ENCODE data around the gene OTUD5. TPM values are rescaled to one million over a fixed set of nuclear protein-coding genes. Genes with fewer than 3 reads are reported as not detected.

The OTUD5 gene
- polyA plus RNA-seq, 3 donors = 8.4 to 75.0 (median 12.4) TPM

- H3K9me3 ChIP-seq (replicated peaks in 1 of 2; ENCODE audit: control insufficient read depth in 1 of 2, insufficient read depth in 1 of 2, low read length in 2 of 2) = no peaks in the 10 kb centered on the region
- H3K27me3 Mint-ChIP-seq (ENCODE audit: low read depth in 3 of 3) = peaks cover 0 to 2% (median 0%) of the 10 kb centered on the region in 3 donors
- H3K36me3 ChIP-seq (replicated peaks in 1 of 2; ENCODE audit: control insufficient read depth in 1 of 2, insufficient read depth in 2 of 2, low read length in 2 of 2) = peaks cover 43 to 75% of the 10 kb centered on the region in 2 donors
- H3K4me3 Mint-ChIP-seq = no peak overlapping the region
- H3K79me2 ChIP-seq (ENCODE audit: insufficient read depth, low read length) = no peaks in the 10 kb centered on the region
- H3K27ac Mint-ChIP-seq = no peak overlapping the region
- H3K27ac ChIP-seq (ENCODE audit: low read depth in 1 of 2, low read length in 2 of 2) = no peak overlapping the region
- H3K4me1 Mint-ChIP-seq = no peaks in the 10 kb centered on the region
- no peak for DNase-seq
- no CpG with 5 or more reads among the region's 2 CpGs for WGBS (ENCODE audit: insufficient coverage)
- peaks cover 7% of the 10 kb centered on the region for H4K20me1 ChIP-seq (ENCODE audit: insufficient read depth, low read length)
- no peak overlapping the region for H3K9ac ChIP-seq (ENCODE audit: insufficient read depth, low read length, poor library complexity, severe bottlenecking)
- no peak overlapping the region for H2AFZ ChIP-seq (ENCODE audit: insufficient read depth, low read depth, low read length, poor library complexity, severe bottlenecking)
- H3K4me1 ChIP-seq (ENCODE audit: control insufficient read depth in 1 of 2, insufficient read depth in 2 of 2, low read length in 2 of 2) = no peaks in the 10 kb centered on the region
- H3K4me2 ChIP-seq (replicated peaks; ENCODE audit: extremely low read depth, low read length, poor library complexity, severe bottlenecking) = no peak overlapping the region
- H3K4me3 ChIP-seq (replicated peaks in 1 of 3; ENCODE audit: low read depth in 2 of 3, low read length in 3 of 3) = no peak overlapping the region
- peaks cover 0 to 6% (median 0%) of the 10 kb centered on the region in 7 donors for H3K9me3 Mint-ChIP-seq
- H3K36me3 Mint-ChIP-seq = peaks cover 43 to 68% of the 10 kb centered on the region in 2 donors
- no peaks in the 10 kb centered on the region for H3K27me3 ChIP-seq (ENCODE audit: control insufficient read depth in 2 of 2, insufficient read depth in 2 of 2, low read length in 2 of 2)
- intact Hi-C loops (cut with micrococcal nuclease) = no loop called here
- no peak for TF ChIP-seq CTCF (IDR thresholded peaks at IDR 0.05)
Observed at GRCh38 chrX:48927736-48928382, 29.5 kb downstream of the OTUD5 start.

GRCh38 chrX:48927123-48927522 is 30.3 kb downstream of the OTUD5 start:
- Histone ChIP-seq H3K9me3 (replicated peaks in 1 of 2; ENCODE audit: control insufficient read depth in 1 of 2, insufficient read depth in 1 of 2, low read length in 2 of 2) (no peaks in the 10 kb centered on the region), H3K4me3 (replicated peaks in 1 of 3; ENCODE audit: low read depth in 2 of 3, low read length in 3 of 3) (no peak overlapping the region), H2AFZ (ENCODE audit: insufficient read depth, low read depth, low read length, poor library complexity, severe bottlenecking) (no peak overlapping the region), H3K27me3 (ENCODE audit: control insufficient read depth in 2 of 2, insufficient read depth in 2 of 2, low read length in 2 of 2) (no peaks in the 10 kb centered on the region), H3K4me2 (replicated peaks; ENCODE audit: extremely low read depth, low read length, poor library complexity, severe bottlenecking) (no peak overlapping the region), H3K9ac (ENCODE audit: insufficient read depth, low read length, poor library complexity, severe bottlenecking) (no peak overlapping the region), H3K27ac (ENCODE audit: low read depth in 1 of 2, low read length in 2 of 2) (no peak overlapping the region), H3K4me1 (ENCODE audit: control insufficient read depth in 1 of 2, insufficient read depth in 2 of 2, low read length in 2 of 2) (no peaks in the 10 kb centered on the region), H4K20me1 (ENCODE audit: insufficient read depth, low read length) (peaks cover 7% of the 10 kb centered on the region), H3K79me2 (ENCODE audit: insufficient read depth, low read length) (no peaks in the 10 kb centered on the region), H3K36me3 (replicated peaks in 1 of 2; ENCODE audit: control insufficient read depth in 1 of 2, insufficient read depth in 2 of 2, low read length in 2 of 2) (peaks cover 43 to 75% of the 10 kb centered on the region in 2 donors)
- WGBS (ENCODE audit: insufficient coverage) = no CpG with 5 or more reads among the region's 5 CpGs
- no peak for TF ChIP-seq CTCF (IDR thresholded peaks at IDR 0.05)
- Mint-ChIP-seq H3K27ac (no peak overlapping the region), H3K4me1 (no peaks in the 10 kb centered on the region), H3K9me3 (peaks cover 0 to 6% (median 0%) of the 10 kb centered on the region in 7 donors), H3K27me3 (ENCODE audit: low read depth in 3 of 3) (peaks cover 0 to 2% (median 0%) of the 10 kb centered on the region in 3 donors), H3K36me3 (peaks cover 48 to 71% of the 10 kb centered on the region in 2 donors), H3K4me3 (no peak overlapping the region)
- DNase-seq = no peak
- intact Hi-C loops (cut with micrococcal nuclease) = no loop called here

Measured in CD14-positive monocyte (primary cell).